MV-4-11 (cell line): ENCODE measurements around the gene PLOD2.

Experiments used
- DNase-seq: peaks from one replicate; lab custom pipeline; 2025; lab: John Stamatoyannopoulos, UW

PLOD2 gene

GRCh38 chr3:146166415-146166821 lies 5.4 kb upstream of the PLOD2 start:
- DNase-seq: no peak

- no peak for DNase-seq
Observed at GRCh38 chr3:146165877-146166276, 4.9 kb upstream of the PLOD2 start.

GRCh38 chr3:146164971-146165769 lies 4.2 kb upstream of the PLOD2 start:
- no peak for DNase-seq

- DNase-seq: no peak
Observed at GRCh38 chr3:146164506-146164905, 3.5 kb upstream of the PLOD2 start.

GRCh38 chr3:146164071-146164470 lies 3.1 kb upstream of the PLOD2 start:
- no peak for DNase-seq

- DNase-seq: no peak
Observed at GRCh38 chr3:146163584-146163983, 2.6 kb upstream of the PLOD2 start.

GRCh38 chr3:146162561-146162960 lies 1.6 kb upstream of the PLOD2 start:
- no peak for DNase-seq

- DNase-seq: no peak
Observed at GRCh38 chr3:146161663-146162002, 649 bp upstream of the PLOD2 start.

GRCh38 chr3:146160321-146160963 lies 542 bp downstream of the PLOD2 start:
- DNase-seq: no peak

GRCh38 chr3:146159616-146160320 lies 1.2 kb downstream of the PLOD2 start:
- no peak for DNase-seq

GRCh38 chr3:146159037-146159436 lies 1.9 kb downstream of the PLOD2 start:
- no peak for DNase-seq

GRCh38 chr3:146157325-146158060 lies 3.5 kb downstream of the PLOD2 start:
- DNase-seq: no peak

- no peak for DNase-seq
Observed at GRCh38 chr3:146156666-146157314, 4.2 kb downstream of the PLOD2 start.

GRCh38 chr3:146156095-146156494 lies 4.9 kb downstream of the PLOD2 start:
- no peak for DNase-seq

GRCh38 chr3:146154995-146155394 lies 6.0 kb downstream of the PLOD2 start:
- DNase-seq: no peak

GRCh38 chr3:146154316-146154715 lies 6.7 kb downstream of the PLOD2 start:
- no peak for DNase-seq

GRCh38 chr3:146153429-146153828 lies 7.6 kb downstream of the PLOD2 start:
- DNase-seq: no peak

GRCh38 chr3:146152834-146153233 lies 8.2 kb downstream of the PLOD2 start:
- DNase-seq: no peak

GRCh38 chr3:146148468-146148931 lies 12.5 kb downstream of the PLOD2 start:
- no peak for DNase-seq

- no peak for DNase-seq
Observed at GRCh38 chr3:146145642-146146041, 15.3 kb downstream of the PLOD2 start.

- no peak for DNase-seq
Observed at GRCh38 chr3:146142757-146143156, 18.2 kb downstream of the PLOD2 start.

- no peak for DNase-seq
Observed at GRCh38 chr3:146139586-146140110, 21.3 kb downstream of the PLOD2 start.
